Coronary artery (tissue), 2 donors: ENCODE measurements around the gene GGA3.
"Not testable (repeated sequence)": the region's sequence is repeated elsewhere in the genome, so short reads cannot be mapped to it uniquely, and the experiment has no call there.

Source experiments
- DNase-seq: peaks from one replicate; pipeline ENCODE4 v3.0.0-alpha.2; 2017; ENCODE audit warnings: low spot score
- H3K27ac ChIP-seq, 2 donors: fragments of 200-600 bp; sonication (generic); one replicate each; pipeline ENCODE4 v1.5.1; 2016 to 2019
- H3K4me3 ChIP-seq: fragments of 200-600 bp; sonication (generic); 2 replicates; pipeline ENCODE4 v1.5.1; 2016; ENCODE audit warnings: mild to moderate bottlenecking, moderate library complexity
- CTCF ChIP-seq: fragments of 200-600 bp; sonication (generic); IDR thresholded peaks from one replicate; pipeline ENCODE4 v1.5.1; 2019; ENCODE audit warnings: antibody characterized with exemption

The GGA3 gene

DNA sequence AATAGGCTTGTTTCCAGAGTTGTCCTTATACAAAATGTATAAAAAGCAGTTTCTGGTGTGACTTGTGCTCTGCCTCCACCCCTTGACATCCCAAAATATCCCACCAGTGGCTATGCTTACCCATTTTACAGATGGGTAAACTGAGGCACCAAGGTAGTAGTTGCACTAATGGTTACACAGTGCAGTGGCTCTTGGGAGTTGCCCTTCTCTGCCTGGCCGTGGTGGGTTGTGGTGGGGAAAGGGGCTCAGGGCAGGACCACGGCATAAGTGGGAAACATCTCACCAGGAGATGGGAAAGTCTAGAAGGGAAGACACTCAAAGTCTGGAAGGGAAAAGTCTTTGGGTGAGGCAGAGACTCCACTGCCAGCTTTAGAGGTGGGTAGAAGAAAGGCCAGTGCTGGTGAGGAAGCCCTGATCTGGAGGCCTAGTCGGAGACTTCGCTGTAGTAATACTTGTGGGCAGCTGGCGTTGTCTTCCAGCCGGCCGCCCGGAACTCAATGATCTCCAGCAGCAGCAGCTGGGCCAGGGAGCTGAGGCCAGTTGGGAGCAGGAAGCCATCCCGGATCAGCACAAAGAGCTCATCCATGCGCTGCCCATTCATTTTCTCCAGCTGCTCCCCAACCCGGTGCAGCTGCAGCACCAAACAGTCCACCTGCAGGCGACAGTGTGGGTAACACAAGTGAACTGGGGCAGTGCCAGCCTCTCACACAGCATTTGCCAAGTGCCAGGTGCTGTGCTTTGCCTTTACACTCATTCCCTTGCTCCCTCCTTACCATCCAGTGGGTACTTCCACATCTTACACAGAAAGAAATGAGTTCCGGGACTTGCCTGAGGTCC lies 5.1 kb upstream of the GGA3 start:
- DNase-seq, result no peak
- no peak overlapping the region for H3K27ac ChIP-seq

DNA sequence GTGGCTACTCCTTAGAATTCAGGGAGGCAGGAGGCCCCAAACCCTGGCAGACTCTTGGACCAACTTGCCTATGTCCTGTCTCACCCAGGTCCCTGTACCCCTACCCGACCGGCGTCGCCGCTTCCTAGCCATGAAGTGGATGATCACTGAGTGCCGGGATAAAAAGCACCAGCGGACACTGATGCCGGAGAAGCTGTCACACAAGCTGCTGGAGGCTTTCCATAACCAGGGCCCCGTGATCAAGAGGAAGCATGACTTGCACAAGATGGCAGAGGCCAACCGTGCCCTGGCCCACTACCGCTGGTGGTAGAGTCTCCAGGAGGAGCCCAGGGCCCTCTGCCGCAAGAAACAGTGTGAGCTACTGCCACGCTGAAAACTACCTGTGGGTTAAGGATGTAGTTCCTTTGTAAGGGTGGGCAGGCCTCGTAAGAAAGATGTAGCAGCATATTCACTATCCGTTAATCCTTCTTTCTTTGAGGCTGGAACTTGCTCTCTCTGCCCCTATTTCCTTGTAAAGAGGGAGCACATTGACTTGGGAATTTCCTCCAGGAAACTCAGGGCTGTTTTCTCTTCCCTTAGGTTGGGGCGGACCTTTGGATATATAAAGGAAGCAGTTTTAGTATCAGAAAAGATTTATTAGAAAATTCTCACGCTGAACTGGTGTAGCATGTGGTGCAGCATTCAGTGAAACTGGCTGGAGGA lies 4.4 kb upstream of the GGA3 start:
- DNase-seq, result no peak
- H3K27ac ChIP-seq, result no peak overlapping the region
- no peak overlapping the region for H3K4me3 ChIP-seq
- TF ChIP-seq CTCF, result no peak

More for the DNA sequence above, 5.1 kb upstream of the GGA3 start:
- TF ChIP-seq CTCF, result no peak
- H3K4me3 ChIP-seq, result no peak overlapping the region

DNA sequence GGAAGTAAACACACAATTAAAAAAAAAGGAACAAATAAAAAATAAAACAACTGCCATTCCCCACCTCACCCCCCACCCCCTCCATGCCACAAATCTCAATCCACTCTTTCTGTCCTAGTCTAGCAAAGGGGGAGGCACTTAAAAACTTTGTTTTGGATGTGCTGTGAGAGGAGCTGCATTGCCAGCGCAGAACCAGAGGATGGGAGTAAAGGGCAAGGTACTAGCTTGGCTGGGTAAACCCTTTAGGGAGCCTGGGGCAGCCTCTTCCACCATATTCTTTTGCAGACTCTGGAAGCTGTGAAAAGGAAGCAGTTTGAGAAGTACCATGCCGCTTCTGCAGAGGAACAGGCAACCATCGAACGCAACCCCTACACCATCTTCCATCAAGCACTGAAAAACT lies 1.6 kb upstream of the GGA3 start:
- Histone ChIP-seq H3K4me3 (no peak overlapping the region), H3K27ac (no peak overlapping the region)
- TF ChIP-seq CTCF, result no peak
- no peak for DNase-seq

DNA sequence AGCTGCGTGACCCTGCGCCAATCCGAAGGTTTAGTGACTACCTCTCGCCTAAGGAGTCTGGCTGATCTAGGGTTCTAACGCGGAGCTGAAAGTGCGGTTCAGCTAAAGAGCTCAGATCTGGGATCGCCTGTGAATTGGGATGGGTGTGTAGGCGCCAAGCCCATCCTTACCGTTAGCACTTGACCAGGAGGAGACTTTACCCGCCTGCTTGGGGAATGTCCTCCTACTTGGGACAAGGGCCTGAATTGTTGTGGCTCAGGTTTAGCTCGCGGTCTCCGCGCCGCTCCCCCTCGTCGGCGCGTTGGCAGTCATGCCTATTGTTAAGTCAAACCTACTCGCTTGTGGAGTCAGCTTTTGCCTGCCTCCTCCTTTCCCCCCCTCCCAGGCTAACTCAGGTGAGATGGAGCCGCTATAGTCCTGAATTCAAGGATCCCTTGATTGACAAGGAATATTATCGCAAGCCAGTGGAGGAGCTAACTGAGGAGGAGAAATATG lies 753 bp upstream of the GGA3 start:
- Histone ChIP-seq H3K4me3 (peak overlapping the region; percentile 100), H3K27ac (peak overlapping the region; percentile 84 to 98)
- DNase-seq, result no peak
- no peak for TF ChIP-seq CTCF

DNA sequence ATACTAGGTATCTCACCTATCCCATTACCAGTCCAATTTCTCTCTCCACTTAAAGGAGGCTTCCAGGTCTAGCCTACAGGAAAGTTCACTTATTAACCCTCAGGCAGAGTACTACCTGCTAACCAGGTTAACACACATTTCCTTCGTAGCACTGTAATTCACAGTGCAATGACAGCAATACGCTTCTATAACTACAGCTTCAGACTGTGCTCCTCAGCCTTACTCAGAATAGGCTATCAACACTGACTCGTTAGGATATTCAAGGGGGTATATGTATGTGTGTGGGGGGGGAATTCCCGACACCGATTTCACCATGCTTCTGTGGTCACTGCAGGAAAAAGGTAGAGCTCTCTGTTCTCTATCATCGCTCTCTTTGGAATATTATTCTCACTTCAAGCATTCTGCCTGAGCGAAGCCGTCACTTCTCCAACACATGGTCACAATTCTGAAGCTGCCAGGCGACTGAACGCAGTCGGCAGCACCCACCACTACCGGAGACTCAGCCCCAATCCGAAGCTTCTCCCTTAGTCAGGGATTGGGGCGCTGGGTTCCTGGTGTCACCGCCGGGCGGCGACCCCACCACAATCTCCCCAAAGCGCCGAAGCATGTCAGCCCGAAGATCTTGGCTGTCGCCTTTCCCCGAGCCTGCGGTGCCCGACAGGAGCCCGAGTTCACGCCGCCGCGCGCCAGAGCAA lies 618 bp downstream of the GGA3 start:
- peak overlapping the region; percentile 84 to 98 for H3K27ac ChIP-seq
- TF ChIP-seq CTCF, result no peak
- DNase-seq, result no peak
- H3K4me3 ChIP-seq, result peak overlapping the region; percentile 100

DNA sequence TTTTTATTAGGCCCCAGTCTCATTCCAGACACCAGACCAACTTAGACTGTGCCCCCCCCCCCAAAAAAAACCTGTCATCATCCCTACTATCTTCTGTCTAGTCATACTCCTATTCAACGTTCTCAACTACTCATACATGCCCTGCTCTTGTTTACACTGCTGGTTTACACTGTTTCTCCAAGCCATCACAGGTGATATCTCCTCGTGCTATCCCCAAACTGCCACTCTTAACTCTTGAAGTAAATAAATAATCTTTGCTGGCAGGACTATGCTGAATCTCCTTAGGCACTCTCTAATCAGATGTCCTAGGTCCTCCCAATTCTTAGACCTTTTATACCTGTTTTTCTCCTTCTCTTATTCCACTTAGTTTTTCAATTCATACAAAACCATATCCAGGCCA lies 4.2 kb downstream of the GGA3 start:
- H3K27ac ChIP-seq, H3K4me3 ChIP-seq, DNase-seq: not testable (repeated sequence)

DNA sequence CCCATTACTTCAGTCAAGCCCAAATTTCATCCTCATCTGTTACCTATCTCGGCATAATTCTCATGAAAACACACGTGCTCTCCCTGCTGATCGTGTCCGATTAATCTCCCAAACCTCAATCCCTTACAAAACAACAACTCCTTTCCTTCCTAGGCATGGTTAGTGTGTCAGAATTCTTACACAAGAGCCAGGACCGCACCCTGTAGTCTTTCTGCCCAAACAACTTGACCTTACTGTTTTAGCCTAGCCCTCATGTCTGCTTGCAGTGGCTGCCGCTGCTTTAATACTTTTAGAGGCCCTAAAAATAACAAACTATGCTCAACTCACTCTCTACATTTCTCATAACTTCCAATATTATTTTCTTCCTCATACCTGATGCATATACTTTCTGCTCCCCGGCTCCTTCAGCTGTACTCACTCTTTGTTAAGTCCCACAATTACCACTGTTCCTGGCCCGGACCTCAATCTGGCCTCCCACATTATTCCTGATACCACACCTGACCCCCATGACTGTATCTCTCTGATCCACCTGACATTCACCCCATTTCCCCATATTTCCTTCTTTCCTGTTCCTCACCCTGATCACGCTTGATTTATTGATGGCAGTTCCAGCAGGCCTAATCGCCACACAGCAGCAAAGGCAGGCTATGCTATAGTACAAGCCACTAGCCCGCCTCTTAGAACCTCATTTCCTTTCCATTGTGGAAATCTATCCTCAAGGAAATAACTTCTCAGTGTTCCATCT lies 5.3 kb downstream of the GGA3 start:
- not testable (repeated sequence) for H3K4me3 ChIP-seq, DNase-seq
- H3K27ac ChIP-seq, result peak overlapping the region in 1 of 2 donors; percentile 45
